Measurements from ENCODE around the gene GMDS. TPM values are rescaled to one million over a fixed set of nuclear protein-coding genes. Genes with fewer than 3 reads are reported as not detected.

GMDS gene
- total RNA-seq, 4 donors from 2014 or later, result 3.4 to 7.2 (median 4.6) TPM

- DNase-seq (no peak), ATAC-seq (no peak)
- no peaks in the 10 kb centered on the region for H3K9me3 ChIP-seq
- in situ Hi-C loops (cut with MboI; ENCODE audit: low sequenced_read_pairs in 4 of 4), result no loop called here
- no peaks in the 10 kb centered on the region for H3K27me3 ChIP-seq
- H3K36me3 ChIP-seq, result peaks cover 0 to 29% of the 10 kb centered on the region in 2 donors
- peaks cover 5 to 13% of the 10 kb centered on the region in 2 donors for H3K4me1 ChIP-seq
- H3K4me3 ChIP-seq, result no peak overlapping the region
- TF ChIP-seq POLR2A (IDR thresholded peaks at IDR 0.05) (no peak), CTCF (IDR thresholded peaks at IDR 0.05 in 4 of 5, conservative IDR thresholded peaks at IDR 0.05 in 1 of 5) (no peak)
- no peak overlapping the region for H3K27ac ChIP-seq
- intact Hi-C loops (cut with DNase I; ENCODE audit: low total_unique reads), result loop anchor here (5.0 to 10.0 kb wide), 3 partner anchors 456 to 1888 kb away; partner anchors contain the start of genes ECI2 and WRNIP1
These were observed 3.7 kb upstream of the GMDS start for GRCh38 chr6:2249126-2249525.

GRCh38 chr6:2247664-2248063, 2.3 kb upstream of the GMDS start:
- DNase-seq (no peak), ATAC-seq (no peak)
- Histone ChIP-seq H3K9me3 (no peaks in the 10 kb centered on the region), H3K27ac (peak overlapping the region in 2 of 4 donors; percentile 88 to 96), H3K36me3 (peaks cover 0 to 16% of the 10 kb centered on the region in 2 donors), H3K4me3 (no peak overlapping the region), H3K4me1 (peaks cover 5 to 13% of the 10 kb centered on the region in 2 donors), H3K27me3 (no peaks in the 10 kb centered on the region)
- in situ Hi-C loops (cut with MboI; ENCODE audit: low sequenced_read_pairs in 4 of 4) (no loop called here), intact Hi-C loops (cut with DNase I; ENCODE audit: low total_unique reads) (loop anchor here (5.0 to 10.0 kb wide), 3 partner anchors 457 to 1890 kb away; partner anchors contain the start of genes ECI2 and WRNIP1)
- TF ChIP-seq POLR2A (IDR thresholded peaks at IDR 0.05) (no peak), CTCF (IDR thresholded peaks at IDR 0.05 in 4 of 5, conservative IDR thresholded peaks at IDR 0.05 in 1 of 5) (no peak)

GRCh38 chr6:2245877-2246863, 765 bp upstream of the GMDS start:
- in situ Hi-C loops (cut with MboI; ENCODE audit: low sequenced_read_pairs in 4 of 4), result no loop called here
- H3K4me3 ChIP-seq, result peak overlapping the region; percentile 70 to 96 (median 71)
- TF ChIP-seq POLR2A (IDR thresholded peaks at IDR 0.05) (no peak), CTCF (IDR thresholded peaks at IDR 0.05 in 4 of 5, conservative IDR thresholded peaks at IDR 0.05 in 1 of 5) (no peak)
- ATAC-seq (peak; percentile 80 to 83), DNase-seq (peak; percentile 80 to 82)
- peaks cover 0 to 15% of the 10 kb centered on the region in 2 donors for H3K36me3 ChIP-seq
- intact Hi-C loops (cut with DNase I; ENCODE audit: low total_unique reads), result loop anchor here (1.0 to 10.0 kb wide), 5 partner anchors 386 to 1891 kb away; partner anchors contain the start of genes ECI2, FOXC1 and WRNIP1
- H3K9me3 ChIP-seq, result no peaks in the 10 kb centered on the region
- peaks cover 5 to 13% of the 10 kb centered on the region in 2 donors for H3K4me1 ChIP-seq
- no peaks in the 10 kb centered on the region for H3K27me3 ChIP-seq
- peak overlapping the region; percentile 88 to 96 (median 90) for H3K27ac ChIP-seq

GRCh38 chr6:2244261-2245102, 923 bp downstream of the GMDS start:
- peaks cover 5 to 13% of the 10 kb centered on the region in 2 donors for H3K4me1 ChIP-seq
- no peaks in the 10 kb centered on the region for H3K27me3 ChIP-seq
- no peaks in the 10 kb centered on the region for H3K9me3 ChIP-seq
- peak overlapping the region; percentile 88 to 96 (median 90) for H3K27ac ChIP-seq
- TF ChIP-seq POLR2A (IDR thresholded peaks at IDR 0.05) (no peak), CTCF (IDR thresholded peaks at IDR 0.05 in 4 of 5, conservative IDR thresholded peaks at IDR 0.05 in 1 of 5) (no peak)
- in situ Hi-C loops (cut with MboI; ENCODE audit: low sequenced_read_pairs in 4 of 4) (no loop called here), intact Hi-C loops (cut with DNase I; ENCODE audit: low total_unique reads) (loop anchor here (1.0 to 10.0 kb wide), 5 partner anchors 388 to 1893 kb away; partner anchors contain the start of genes ECI2, FOXC1 and WRNIP1)
- H3K36me3 ChIP-seq, result peaks cover 0 to 7% of the 10 kb centered on the region in 2 donors
- H3K4me3 ChIP-seq, result peak overlapping the region; percentile 70 to 96 (median 71)
- peak in 1 of 2 donors; percentile 13 for DNase-seq
- ATAC-seq, result peak in 1 of 2 donors; percentile 2

All from gastrocnemius medialis (tissue), 4 donors.